Cardiac muscle cell (in vitro differentiated cells and primary cell): ENCODE measurements around the gene EIF4E. TPM values are rescaled to one million over a fixed set of nuclear protein-coding genes. Genes with fewer than 3 reads are reported as not detected.
"Not testable (repeated sequence)": the region's sequence is repeated elsewhere in the genome, so short reads cannot be mapped to it uniquely, and the experiment has no call there.

Experiments
- DNase-seq, 2 donors: peaks; one replicate each; pipeline versions ENCODE4 v3.0.0 to v3.0.0-alpha.2; 2010 to 2017; ENCODE audit warnings: low read depth in 1 of 2, low spot score in 1 of 2
- H3K27ac ChIP-seq: fragments of 200-600 bp; sonication (generic); 2 replicates; pipeline ENCODE4 v1.5.1; 2016
- H3K27me3 ChIP-seq: fragments of 200-600 bp; sonication (generic); 2 replicates; pipeline ENCODE4 v1.6.0; 2016; ENCODE audit warnings: control low read depth
- H3K36me3 ChIP-seq: fragments of 200-600 bp; sonication (generic); 2 replicates; pipeline ENCODE4 v1.5.1; 2016; ENCODE audit warnings: control low read depth
- H3K4me1 ChIP-seq: fragments of 200-600 bp; sonication (generic); 2 replicates; pipeline ENCODE4 v1.8.1; 2017; ENCODE audit warnings: low read depth, mild to moderate bottlenecking, mixed run types
- H3K4me3 ChIP-seq: fragments of 200-600 bp; sonication (generic); 2 replicates; pipeline ENCODE4 v1.5.1; 2016; ENCODE audit warnings: mild to moderate bottlenecking
- H3K9me3 ChIP-seq: fragments of 200-600 bp; sonication (generic); 2 replicates; pipeline ENCODE4 v1.5.1; 2017; ENCODE audit warnings: low read depth, mild to moderate bottlenecking, control low read depth
- CTCF ChIP-seq: IDR thresholded peaks from 2 replicates; pipeline ENCODE4 v1.5.1; 2012; ENCODE audit warnings: low read depth, mild to moderate bottlenecking, low read length
- polyA plus RNA-seq: library from polyadenylated mRNA; unstranded; fragments of >200 nt; fragmentation: Nextera tagmentation; extraction: Ambion mirVana; gene quantifications from 2 replicates; pipeline ENCODE4 v1.2.1, GENCODE V29; 2016
- total RNA-seq: library from RNA; depleted of rRNA; stranded (reverse); fragments of >200 nt; gene quantifications from 2 replicates; pipeline ENCODE4 v1.2.3, GENCODE V29; 2016

EIF4E gene
- total and polyA plus RNA-seq, 2 experiments from 2014 or later: 119 to 143 TPM

- Histone ChIP-seq H3K36me3 (no peaks in the 10 kb centered on the region), H3K27me3 (no peaks in the 10 kb centered on the region), H3K27ac (no peak overlapping the region), H3K4me1 (no peaks in the 10 kb centered on the region), H3K4me3 (no peak overlapping the region), H3K9me3 (no peaks in the 10 kb centered on the region)
- peak; percentile 82 for TF ChIP-seq CTCF
- peak; percentile 68 to 85 for DNase-seq
These were observed 11.0 kb upstream of the EIF4E start for GRCh38 chr4:98939892-98940298.

- H3K4me3 ChIP-seq: no peak overlapping the region
- no peaks in the 10 kb centered on the region for H3K36me3 ChIP-seq
- TF ChIP-seq CTCF: no peak
- no peak overlapping the region for H3K27ac ChIP-seq
- no peaks in the 10 kb centered on the region for H3K4me1 ChIP-seq
- no peak for DNase-seq
- H3K9me3 ChIP-seq: no peaks in the 10 kb centered on the region
- H3K27me3 ChIP-seq: no peaks in the 10 kb centered on the region
These were observed 10.5 kb upstream of the EIF4E start for GRCh38 chr4:98939438-98939837.

GRCh38 chr4:98937986-98938720 is 9.2 kb upstream of the EIF4E start:
- Histone ChIP-seq H3K4me3 (no peak overlapping the region), H3K9me3 (no peaks in the 10 kb centered on the region), H3K27ac (no peak overlapping the region), H3K36me3 (no peaks in the 10 kb centered on the region), H3K27me3 (no peaks in the 10 kb centered on the region), H3K4me1 (no peaks in the 10 kb centered on the region)
- DNase-seq: peak in 1 of 2 donors; percentile 41
- TF ChIP-seq CTCF: no peak

- no peaks in the 10 kb centered on the region for H3K36me3 ChIP-seq
- TF ChIP-seq CTCF: no peak
- no peak overlapping the region for H3K4me3 ChIP-seq
These were observed 6.7 kb upstream of the EIF4E start for GRCh38 chr4:98935633-98936032.

GRCh38 chr4:98934851-98935250 is 5.9 kb upstream of the EIF4E start:
- not testable (repeated sequence) for H3K4me1 ChIP-seq, H3K9me3 ChIP-seq, DNase-seq, H3K27me3 ChIP-seq, H3K27ac ChIP-seq, H3K36me3 ChIP-seq, H3K4me3 ChIP-seq

More at GRCh38 chr4:98935633-98936032, 6.7 kb upstream of the EIF4E start:
- no peak for DNase-seq
- no peaks in the 10 kb centered on the region for H3K27me3 ChIP-seq
- H3K27ac ChIP-seq: no peak overlapping the region
- no peaks in the 10 kb centered on the region for H3K9me3 ChIP-seq
- H3K4me1 ChIP-seq: no peaks in the 10 kb centered on the region

GRCh38 chr4:98932539-98932938 is 3.6 kb upstream of the EIF4E start:
- H3K27me3 ChIP-seq: no peaks in the 10 kb centered on the region
- no peak overlapping the region for H3K27ac ChIP-seq
- H3K9me3 ChIP-seq: no peaks in the 10 kb centered on the region
- H3K4me3 ChIP-seq: no peak overlapping the region
- H3K36me3 ChIP-seq: no peaks in the 10 kb centered on the region
- TF ChIP-seq CTCF: no peak
- no peak for DNase-seq
- peaks cover 4% of the 10 kb centered on the region for H3K4me1 ChIP-seq
